ENCODE measurements around the gene FGF1.

Gene FGF1

GRCh38 chr5:142610176-142611001 lies 75.5 kb downstream of the FGF1 start:
- no peak for DNase-seq (ENCODE audit: low spot score)

- no peak for DNase-seq (ENCODE audit: low spot score)
Measured at GRCh38 chr5:142609142-142609541, 76.7 kb downstream of the FGF1 start.

- DNase-seq (ENCODE audit: low spot score), result no peak
Measured at GRCh38 chr5:142608081-142608480, 77.8 kb downstream of the FGF1 start.

GRCh38 chr5:142605611-142606010 lies 80.3 kb downstream of the FGF1 start:
- peak; percentile 81 for DNase-seq (ENCODE audit: low spot score)

- no peak for DNase-seq (ENCODE audit: low spot score)
Measured at GRCh38 chr5:142602720-142603245, 83.1 kb downstream of the FGF1 start.

GRCh38 chr5:142601432-142601831 lies 84.5 kb downstream of the FGF1 start:
- no peak for DNase-seq (ENCODE audit: low spot score)

- no peak for DNase-seq (ENCODE audit: low spot score)
Measured at GRCh38 chr5:142600611-142601358, 85.1 kb downstream of the FGF1 start.

- DNase-seq (ENCODE audit: low spot score), result no peak
Measured at GRCh38 chr5:142600092-142600491, 85.8 kb downstream of the FGF1 start.

GRCh38 chr5:142598338-142598700 lies 87.6 kb downstream of the FGF1 start:
- no peak for DNase-seq (ENCODE audit: low spot score)

- no peak for DNase-seq (ENCODE audit: low spot score)
Measured at GRCh38 chr5:142597546-142598337, 88.1 kb downstream of the FGF1 start.

- no peak for DNase-seq (ENCODE audit: low spot score)
Measured at GRCh38 chr5:142597025-142597424, 88.9 kb downstream of the FGF1 start.

- DNase-seq (ENCODE audit: low spot score), result no peak
Measured at GRCh38 chr5:142592365-142592764, 93.5 kb downstream of the FGF1 start.

- peak; percentile 41 for DNase-seq (ENCODE audit: low spot score)
Measured at GRCh38 chr5:142590451-142591231, 95.2 kb downstream of the FGF1 start.

- DNase-seq (ENCODE audit: low spot score), result no peak
Measured at GRCh38 chr5:142589720-142590119, 96.2 kb downstream of the FGF1 start.

GRCh38 chr5:142587354-142587965 lies 98.4 kb downstream of the FGF1 start:
- DNase-seq (ENCODE audit: low spot score), result peak; percentile 17

GRCh38 chr5:142586552-142586951 lies 99.3 kb downstream of the FGF1 start:
- DNase-seq (ENCODE audit: low spot score), result no peak

- DNase-seq (ENCODE audit: low spot score), result no peak
Measured at GRCh38 chr5:142585451-142585850, 100.4 kb downstream of the FGF1 start.

- no peak for DNase-seq (ENCODE audit: low spot score)
Measured at GRCh38 chr5:142584891-142585290, 101.0 kb downstream of the FGF1 start.

GRCh38 chr5:142578161-142578830 lies 107.6 kb downstream of the FGF1 start:
- no peak for DNase-seq (ENCODE audit: low spot score)

- no peak for DNase-seq (ENCODE audit: low spot score)
Measured at GRCh38 chr5:142576804-142577203, 109.1 kb downstream of the FGF1 start.

GRCh38 chr5:142576303-142576702 lies 109.6 kb downstream of the FGF1 start:
- no peak for DNase-seq (ENCODE audit: low spot score)
